Vagina (tissue), 2 donors: ENCODE results near the gene SLC25A25. TPM values are rescaled to one million over a fixed set of nuclear protein-coding genes. Genes with fewer than 3 reads are reported as not detected.

Experiments used
- DNase-seq, 2 donors: peaks; one replicate each; pipeline ENCODE4 v3.0.0-alpha.2; 2017; ENCODE audit errors: extremely low spot score in 2 of 2
- H3K27ac ChIP-seq: fragments of 200-600 bp; sonication (generic); one replicate; pipeline ENCODE4 v1.5.1; 2019
- H3K27me3 ChIP-seq: fragments of 200-600 bp; sonication (generic); one replicate; pipeline ENCODE4 v1.5.1; 2019
- H3K36me3 ChIP-seq, 2 donors: fragments of 200-600 bp; sonication (generic); one replicate each; pipeline ENCODE4 v1.5.1; 2017 to 2019
- H3K4me1 ChIP-seq: fragments of 200-600 bp; sonication (generic); one replicate; pipeline ENCODE4 v1.5.1; 2019
- H3K4me3 ChIP-seq, 2 donors: fragments of 200-600 bp; sonication (generic); 1 replicate in 1 of 2; 2 replicates in 1 of 2; pipeline ENCODE4 v1.5.1; 2016 to 2019
- H3K9me3 ChIP-seq: fragments of 200-600 bp; sonication (generic); one replicate; pipeline ENCODE4 v1.5.1; 2019
- CTCF ChIP-seq, 3 experiments: fragments of 450-650 bp in 2 of 3; fragments of 200-600 bp in 1 of 3; sonication (generic) in 1 of 3; IDR thresholded peaks; one replicate each; pipeline ENCODE4 v1.5.1; 2017 to 2019; ENCODE audit warnings: antibody characterized with exemption in 3 of 3, mild to moderate bottlenecking in 2 of 3, moderate library complexity in 2 of 3
- POLR2A ChIP-seq, 2 donors: fragments of 450-650 bp; IDR thresholded peaks; one replicate each; pipeline ENCODE4 v1.6.1; 2017; ENCODE audit warnings: antibody characterized with exemption in 2 of 2, mild to moderate bottlenecking in 2 of 2, moderate library complexity in 2 of 2
- POLR2AphosphoS5 ChIP-seq, 2 donors: sonication (generic); formaldehyde crosslinking; IDR thresholded peaks; one replicate each; pipeline ENCODE4 v1.9.0; 2017; ENCODE audit warnings: antibody characterized with exemption in 2 of 2, mild to moderate bottlenecking in 2 of 2, low read depth in 1 of 2; ENCODE audit not compliant: insufficient read depth in 1 of 2
- intact Hi-C: fragments of 100-400 bp; cut with DNase I; formaldehyde crosslinking; loops from one replicate; pipeline ENCODE4 v1.15.1; 2023
- total RNA-seq: library from RNA; depleted of rRNA; stranded (reverse); fragments of >200 nt; gene quantifications from one replicate; pipeline ENCODE4 v1.2.3, GENCODE V29; 2016

Gene SLC25A25
- total RNA-seq, 1 donor from 2014 or later: 44.4 TPM

GRCh38 chr9:128150594-128151308 is 82.7 kb downstream of the SLC25A25 start:
- no peaks in the 10 kb centered on the region for H3K9me3 ChIP-seq
- TF ChIP-seq CTCF (IDR thresholded peaks at IDR 0.05): no peak
- no peak for TF ChIP-seq POLR2A (IDR thresholded peaks at IDR 0.05)
- TF ChIP-seq POLR2AphosphoS5 (IDR thresholded peaks at IDR 0.05; ENCODE audit: insufficient read depth in 1 of 2, low read depth in 1 of 2): no peak
- H3K27ac ChIP-seq: no peak overlapping the region
- peaks cover 31% of the 10 kb centered on the region for H3K4me1 ChIP-seq
- no peaks in the 10 kb centered on the region for H3K36me3 ChIP-seq
- intact Hi-C loops: no loop called here
- no peaks in the 10 kb centered on the region for H3K27me3 ChIP-seq
- DNase-seq: no peak
- H3K4me3 ChIP-seq: no peak overlapping the region

GRCh38 chr9:128151309-128152132 is 83.5 kb downstream of the SLC25A25 start:
- intact Hi-C loops: no loop called here
- no peak overlapping the region for H3K4me3 ChIP-seq

GRCh38 chr9:128152133-128153059 is 84.4 kb downstream of the SLC25A25 start:
- Histone ChIP-seq H3K4me1 (peaks cover 31% of the 10 kb centered on the region), H3K4me3 (no peak overlapping the region), H3K9me3 (no peaks in the 10 kb centered on the region), H3K36me3 (no peaks in the 10 kb centered on the region), H3K27me3 (no peaks in the 10 kb centered on the region), H3K27ac (no peak overlapping the region)
- TF ChIP-seq CTCF (IDR thresholded peaks at IDR 0.05) (no peak), POLR2AphosphoS5 (IDR thresholded peaks at IDR 0.05; ENCODE audit: insufficient read depth in 1 of 2, low read depth in 1 of 2) (no peak), POLR2A (IDR thresholded peaks at IDR 0.05) (no peak)
- DNase-seq: no peak
- intact Hi-C loops: no loop called here

More at GRCh38 chr9:128151309-128152132, 83.5 kb downstream of the SLC25A25 start:
- no peak for TF ChIP-seq POLR2A (IDR thresholded peaks at IDR 0.05)
- no peak for TF ChIP-seq POLR2AphosphoS5 (IDR thresholded peaks at IDR 0.05; ENCODE audit: insufficient read depth in 1 of 2, low read depth in 1 of 2)
- TF ChIP-seq CTCF (IDR thresholded peaks at IDR 0.05): no peak
- H3K4me1 ChIP-seq: peaks cover 31% of the 10 kb centered on the region
- H3K36me3 ChIP-seq: no peaks in the 10 kb centered on the region
- no peaks in the 10 kb centered on the region for H3K9me3 ChIP-seq
- DNase-seq: no peak
- H3K27me3 ChIP-seq: no peaks in the 10 kb centered on the region
- no peak overlapping the region for H3K27ac ChIP-seq

DNA sequence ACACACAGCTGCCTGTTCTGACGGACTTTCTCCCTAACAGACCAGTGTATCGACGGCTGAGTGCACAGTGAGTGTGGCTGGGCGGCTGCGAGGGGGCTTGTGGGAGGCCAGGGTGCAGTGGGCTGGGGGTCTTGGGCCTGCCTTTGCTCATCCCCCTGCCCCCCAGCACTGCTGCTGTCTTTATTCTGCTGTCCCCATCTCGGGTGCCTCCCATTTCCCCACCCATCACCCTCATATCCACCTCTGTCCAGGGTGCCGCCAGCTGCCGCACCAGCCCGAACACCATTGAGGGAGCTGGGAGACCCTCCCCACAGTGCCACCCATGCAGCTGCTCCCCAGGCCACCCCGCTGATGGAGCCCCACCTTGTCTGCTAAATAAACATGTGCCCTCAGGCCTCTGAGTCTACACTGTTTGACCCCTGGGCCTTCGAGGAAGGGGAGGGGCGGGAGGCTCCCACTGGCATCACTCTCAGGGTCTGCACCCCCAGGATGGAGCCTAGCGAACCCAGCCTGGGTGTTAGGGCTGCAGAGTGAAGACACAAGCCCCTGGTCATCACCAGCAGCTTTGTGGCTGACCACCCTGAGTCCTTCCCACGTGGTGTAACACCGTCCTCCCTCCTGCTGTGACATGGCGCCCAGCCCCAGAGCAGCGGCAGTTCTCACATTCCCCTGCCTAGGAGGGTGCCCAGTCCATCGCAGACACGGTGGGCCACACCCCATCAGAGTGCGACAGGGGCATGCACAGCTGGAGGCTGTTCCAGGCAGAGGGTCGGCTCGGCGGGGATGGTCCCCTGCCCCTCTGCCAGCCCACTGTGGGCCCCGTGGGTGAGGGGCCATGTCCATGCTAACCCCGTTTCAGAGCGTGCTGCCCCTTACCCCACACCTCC is 85.3 kb downstream of the SLC25A25 start:
- H3K36me3 ChIP-seq: no peaks in the 10 kb centered on the region
- H3K27me3 ChIP-seq: no peaks in the 10 kb centered on the region
- TF ChIP-seq CTCF (IDR thresholded peaks at IDR 0.05): no peak
- TF ChIP-seq POLR2AphosphoS5 (IDR thresholded peaks at IDR 0.05; ENCODE audit: insufficient read depth in 1 of 2, low read depth in 1 of 2): no peak
- no peak for TF ChIP-seq POLR2A (IDR thresholded peaks at IDR 0.05)
- no peak for DNase-seq
- no peak overlapping the region for H3K27ac ChIP-seq
- H3K9me3 ChIP-seq: no peaks in the 10 kb centered on the region
- intact Hi-C loops: no loop called here
- no peak overlapping the region for H3K4me3 ChIP-seq
- peaks cover 28% of the 10 kb centered on the region for H3K4me1 ChIP-seq
